Left ventricle myocardium inferior (tissue), 1 donor: Measurements from ENCODE around the gene TBC1D32. TPM values are rescaled to one million over a fixed set of nuclear protein-coding genes. Genes with fewer than 3 reads are reported as not detected.

Experiments used
- DNase-seq: peaks from one replicate; pipeline ENCODE4 v3.0.0-alpha.2; 2020
- H3K27ac ChIP-seq: fragments of 200-600 bp; replicated peaks from 2 replicates; pipeline ENCODE4 v1.8.0; 2021
- H3K27me3 ChIP-seq: fragments of 200-600 bp; 2 replicates; pipeline ENCODE4 v1.8.0; 2021; ENCODE audit warnings: low read depth
- H3K36me3 ChIP-seq: fragments of 200-600 bp; 2 replicates; pipeline ENCODE4 v1.8.0; 2021
- H3K4me1 ChIP-seq: fragments of 200-600 bp; 2 replicates; pipeline ENCODE4 v1.8.0; 2021
- H3K4me3 ChIP-seq: fragments of 200-600 bp; 2 replicates; pipeline ENCODE4 v1.8.0; 2021; ENCODE audit warnings: mild to moderate bottlenecking, moderate library complexity
- H3K9me3 ChIP-seq: fragments of 200-600 bp; replicated peaks from 2 replicates; pipeline ENCODE4 v1.8.0; 2021
- CTCF ChIP-seq: fragments of 200-600 bp; IDR thresholded peaks from 2 replicates; pipeline ENCODE4 v1.8.0; 2021; ENCODE audit warnings: antibody characterized with exemption, mild to moderate bottlenecking, borderline replicate concordance
- intact Hi-C: fragments of 100-400 bp; cut with micrococcal nuclease; formaldehyde crosslinking; loops from one replicate; pipeline ENCODE4 v1.11.0; 2022
- total RNA-seq: library from RNA; stranded (reverse); fragmentation: NEBNext Ultra II Directional; extraction: Animal tissue kit (Norgen Biotek cat#: 25700); gene quantifications from one replicate; pipeline ENCODE4 v1.2.1, GENCODE V29; 2021
- donor health status: DM: no; HTN: yes; CAD: no; lungs with severe emphysema.

The TBC1D32 gene
- total RNA-seq, 1 donor from 2014 or later: 3.5 TPM

GRCh38 chr6:121274666-121275295, 59.5 kb downstream of the TBC1D32 start:
- intact Hi-C loops: no loop called here
- peaks cover 11% of the 10 kb centered on the region for H3K9me3 ChIP-seq
- H3K27me3 ChIP-seq: no peaks in the 10 kb centered on the region
- no peak for TF ChIP-seq CTCF
- H3K27ac ChIP-seq: no peak overlapping the region
- peaks cover 6% of the 10 kb centered on the region for H3K36me3 ChIP-seq
- no peaks in the 10 kb centered on the region for H3K4me1 ChIP-seq
- no peak overlapping the region for H3K4me3 ChIP-seq
- no peak for DNase-seq

GRCh38 chr6:121263742-121264141, 70.5 kb downstream of the TBC1D32 start:
- no peak overlapping the region for H3K27ac ChIP-seq
- H3K36me3 ChIP-seq: peaks cover 24% of the 10 kb centered on the region
- H3K4me3 ChIP-seq: no peak overlapping the region
- no peaks in the 10 kb centered on the region for H3K27me3 ChIP-seq
- DNase-seq: no peak
- H3K4me1 ChIP-seq: no peaks in the 10 kb centered on the region
- no peak for TF ChIP-seq CTCF
- H3K9me3 ChIP-seq: peaks cover 58% of the 10 kb centered on the region
- intact Hi-C loops: no loop called here

- peaks cover 15% of the 10 kb centered on the region for H3K36me3 ChIP-seq
- H3K27ac ChIP-seq: peak overlapping the region; percentile 42
- no peak for TF ChIP-seq CTCF
- no peaks in the 10 kb centered on the region for H3K27me3 ChIP-seq
- no peaks in the 10 kb centered on the region for H3K4me1 ChIP-seq
- no peak overlapping the region for H3K4me3 ChIP-seq
- DNase-seq: peak; percentile 54
- intact Hi-C loops: no loop called here
- H3K9me3 ChIP-seq: peaks cover 37% of the 10 kb centered on the region
These were observed 73.6 kb downstream of the TBC1D32 start for GRCh38 chr6:121260651-121261102.

GRCh38 chr6:121247386-121247785, 86.9 kb downstream of the TBC1D32 start:
- intact Hi-C loops: no loop called here
- Histone ChIP-seq H3K36me3 (peaks cover 20% of the 10 kb centered on the region), H3K4me3 (no peak overlapping the region), H3K27me3 (no peaks in the 10 kb centered on the region), H3K27ac (no peak overlapping the region), H3K9me3 (peaks cover 61% of the 10 kb centered on the region), H3K4me1 (no peaks in the 10 kb centered on the region)
- TF ChIP-seq CTCF: no peak
- no peak for DNase-seq

- H3K27ac ChIP-seq: no peak overlapping the region
- peaks cover 17% of the 10 kb centered on the region for H3K9me3 ChIP-seq
- no peak overlapping the region for H3K4me3 ChIP-seq
- peaks cover 12% of the 10 kb centered on the region for H3K36me3 ChIP-seq
- TF ChIP-seq CTCF: no peak
- H3K4me1 ChIP-seq: no peaks in the 10 kb centered on the region
- no peaks in the 10 kb centered on the region for H3K27me3 ChIP-seq
- DNase-seq: no peak
- intact Hi-C loops: no loop called here
These were observed 91.9 kb downstream of the TBC1D32 start for GRCh38 chr6:121242386-121242785.
